ENCODE data around the gene HNRNPDL.
"Not testable (repeated sequence)": the region's sequence is repeated elsewhere in the genome, so short reads cannot be mapped to it uniquely, and the experiment has no call there.

Gene HNRNPDL

DNA sequence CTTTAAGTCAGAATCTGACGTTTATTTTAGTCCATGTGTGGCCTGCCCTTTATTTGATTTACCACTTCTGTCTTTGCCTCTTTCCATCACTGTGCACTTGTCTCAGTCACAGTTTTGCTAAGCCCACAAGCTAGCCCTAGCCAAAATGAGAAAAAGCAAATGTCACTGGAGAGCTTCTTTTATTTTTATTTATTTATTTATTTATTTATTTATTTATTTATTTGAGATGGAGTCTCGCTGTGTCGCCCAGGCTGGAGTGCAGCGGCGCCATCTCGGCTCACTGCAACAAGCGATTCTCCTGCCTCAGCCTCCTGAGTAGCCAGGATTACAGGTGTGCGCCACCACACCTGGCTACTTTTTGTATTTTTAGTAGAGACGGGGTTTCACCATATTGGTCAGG, 40.2 kb downstream of the HNRNPDL start:
- in situ Hi-C loops (cut with HindIII; ENCODE audit: low sequenced_read_pairs) = not testable (repeated sequence)

DNA sequence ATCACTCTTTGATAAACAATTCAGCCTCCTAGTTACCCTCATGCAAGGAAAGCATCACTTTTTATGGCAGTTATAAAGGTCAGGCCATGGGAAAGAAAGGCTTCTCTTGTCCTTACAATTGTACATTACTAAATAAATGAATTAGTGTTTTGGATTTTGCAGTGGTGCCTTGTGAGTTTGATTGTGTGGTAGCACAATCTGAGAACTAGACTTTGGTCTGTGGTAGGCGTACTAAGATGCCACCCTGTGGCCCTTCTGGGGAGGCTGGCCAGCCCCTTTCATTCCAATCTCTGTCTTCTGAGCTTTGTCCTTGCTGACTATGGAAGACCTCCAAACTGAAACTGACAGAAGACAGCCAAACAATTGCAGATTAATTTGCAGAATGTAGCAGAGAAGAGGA, 41.9 kb downstream of the HNRNPDL start:
- in situ Hi-C loops (cut with HindIII; ENCODE audit: low sequenced_read_pairs) = no loop called here

DNA sequence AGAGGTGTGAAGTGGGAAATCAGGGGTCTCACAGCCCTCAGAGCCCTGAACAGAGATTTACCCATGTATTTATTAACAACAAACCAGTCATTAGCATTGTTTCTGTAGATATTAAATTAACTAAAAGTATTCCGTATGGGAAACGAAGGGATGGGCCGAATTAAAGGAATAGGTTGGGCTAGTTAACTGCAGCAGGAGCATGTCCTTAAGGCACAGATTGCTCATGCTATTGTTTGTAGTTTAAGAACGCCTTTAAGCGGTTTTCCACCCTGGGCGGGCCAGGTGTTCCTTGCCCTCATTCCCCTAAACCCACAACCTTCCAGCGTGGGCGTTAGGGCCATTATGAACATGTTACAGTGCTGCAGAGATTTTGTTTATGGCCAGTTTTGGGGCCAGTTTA, 44.0 kb downstream of the HNRNPDL start:
- in situ Hi-C loops (cut with HindIII; ENCODE audit: low sequenced_read_pairs) = not testable (repeated sequence)

DNA sequence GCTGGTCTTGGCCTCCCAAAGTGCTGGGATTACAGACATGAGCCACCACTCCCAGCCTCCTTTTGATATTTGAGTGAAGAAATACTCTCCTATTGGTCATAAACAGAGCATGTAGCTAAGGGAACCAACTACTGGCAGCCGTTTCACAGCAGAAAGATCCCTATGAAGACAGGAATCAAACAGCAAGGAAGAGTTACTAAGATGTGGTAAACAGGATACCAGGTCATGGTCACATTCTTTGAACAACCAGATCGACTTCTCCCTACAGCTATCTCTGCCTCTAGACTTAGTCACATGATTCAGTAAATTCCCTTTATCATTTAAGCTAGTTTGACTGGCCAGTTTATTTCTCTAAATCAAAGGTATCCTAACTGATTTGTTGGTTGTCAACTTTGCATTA, 47.5 kb downstream of the HNRNPDL start:
- in situ Hi-C loops (cut with HindIII; ENCODE audit: low sequenced_read_pairs) = no loop called here

DNA sequence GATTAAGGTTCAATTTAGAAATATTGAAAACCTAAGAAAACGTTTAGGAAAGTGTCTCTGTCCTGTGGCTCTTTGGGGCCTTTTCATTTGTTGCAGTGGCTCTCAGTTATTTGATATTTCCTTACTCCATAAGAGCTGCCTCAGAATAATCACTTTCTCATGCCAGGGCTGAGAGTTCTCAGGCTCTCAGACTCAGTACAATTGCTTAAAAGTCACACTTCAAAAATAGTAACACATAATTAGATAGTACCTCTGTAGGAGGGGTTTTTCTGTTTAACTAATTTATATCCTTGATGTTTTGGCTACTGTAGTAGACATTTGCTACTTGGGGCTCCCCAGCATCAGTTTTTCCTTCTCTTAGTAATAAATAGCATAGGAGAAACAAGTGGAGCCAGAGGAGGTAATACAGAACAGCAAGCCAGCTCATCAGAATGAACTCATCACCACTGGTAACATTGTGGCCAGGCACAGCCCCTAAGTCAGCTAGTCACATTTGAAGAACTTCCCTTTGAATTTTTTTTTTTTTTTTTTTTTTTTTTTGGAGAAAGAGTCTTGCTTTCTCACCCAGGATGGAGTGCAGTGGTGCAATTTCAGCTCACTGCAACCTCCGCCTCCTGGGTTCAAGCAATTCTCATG, 48.5 kb downstream of the HNRNPDL start:
- in situ Hi-C loops (cut with HindIII; ENCODE audit: low sequenced_read_pairs) = no loop called here

DNA sequence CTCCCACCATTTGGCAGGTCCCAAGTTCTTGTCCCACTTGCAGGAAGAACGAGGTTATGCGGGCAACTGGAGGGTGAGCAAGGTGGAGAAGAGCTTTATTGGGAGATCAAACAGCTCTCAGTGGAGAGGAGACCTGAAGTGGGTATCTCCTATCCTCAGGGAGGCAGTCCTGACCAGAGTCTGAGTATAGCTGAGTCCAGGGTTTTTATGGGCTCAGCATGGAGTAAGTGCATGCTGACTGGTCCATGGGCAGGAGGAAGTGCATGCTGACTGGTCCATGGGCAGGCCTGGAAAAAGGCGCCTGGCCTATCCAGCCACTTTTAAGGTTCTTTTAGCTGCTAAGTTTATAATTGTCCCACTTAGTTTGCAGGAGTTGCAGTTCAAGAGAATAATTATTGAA, 49.0 kb downstream of the HNRNPDL start:
- in situ Hi-C loops (cut with HindIII; ENCODE audit: low sequenced_read_pairs) = no loop called here

DNA sequence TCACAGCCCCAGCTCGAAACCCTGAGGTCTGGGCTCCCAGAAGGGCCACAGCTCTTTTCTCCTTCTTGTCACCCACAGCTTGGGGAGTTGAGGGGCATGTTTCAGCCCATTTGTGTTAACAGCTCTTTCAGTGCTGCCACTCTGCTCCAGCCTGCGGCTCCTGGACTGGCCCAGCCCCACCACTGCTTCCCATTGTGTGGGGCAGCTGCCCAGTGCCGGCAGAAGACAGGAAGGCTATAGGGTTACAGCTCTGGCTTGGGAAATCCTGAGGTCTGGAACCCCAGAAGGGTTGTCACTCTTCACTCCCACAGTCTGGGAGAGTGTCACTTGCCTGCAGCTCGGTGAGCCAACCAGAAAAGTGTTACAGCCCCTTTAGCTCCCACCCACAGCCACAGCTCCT, 49.4 kb downstream of the HNRNPDL start:
- in situ Hi-C loops (cut with HindIII; ENCODE audit: low sequenced_read_pairs) = no loop called here

DNA sequence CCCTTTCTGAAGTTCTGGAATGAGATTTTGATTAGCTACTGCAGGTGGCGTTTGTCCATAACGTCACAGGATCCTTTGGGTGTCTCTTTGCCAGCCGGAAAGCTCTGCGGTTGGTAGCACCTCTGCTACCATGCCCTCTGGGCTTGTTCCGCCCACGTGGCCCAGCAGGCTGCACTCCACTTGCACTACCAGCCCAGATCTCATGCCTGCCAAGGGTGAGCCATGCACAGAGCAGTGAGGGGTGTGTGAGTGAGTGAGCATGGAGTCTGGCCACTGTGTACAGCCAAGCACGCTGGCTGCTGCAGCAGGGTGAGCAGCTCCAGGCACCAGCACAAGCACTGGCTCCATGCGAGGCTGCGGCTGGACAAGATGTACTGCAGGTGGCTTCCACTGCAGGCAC, 49.9 kb downstream of the HNRNPDL start:
- in situ Hi-C loops (cut with HindIII; ENCODE audit: low sequenced_read_pairs) = no loop called here

DNA sequence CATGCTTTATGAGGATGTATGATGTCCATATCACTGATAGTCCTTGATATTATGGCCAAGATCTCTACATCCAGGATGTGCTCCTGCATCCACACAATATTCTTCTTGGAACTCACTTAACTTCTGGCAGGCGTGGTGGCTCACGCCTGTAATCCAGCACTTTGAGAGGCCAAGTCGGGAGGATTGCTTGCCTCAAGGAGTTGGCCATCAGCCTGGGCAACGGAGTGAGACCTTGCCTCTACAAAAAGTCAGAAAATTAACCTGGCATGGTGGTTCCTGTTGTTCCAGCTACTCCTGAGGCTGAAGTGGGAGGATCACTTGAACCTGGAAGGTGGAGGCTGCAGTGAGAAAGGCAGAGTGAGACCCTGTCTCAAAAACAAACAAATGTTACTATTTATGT, 54.2 kb downstream of the HNRNPDL start:
- in situ Hi-C loops (cut with HindIII; ENCODE audit: low sequenced_read_pairs) = no loop called here

DNA sequence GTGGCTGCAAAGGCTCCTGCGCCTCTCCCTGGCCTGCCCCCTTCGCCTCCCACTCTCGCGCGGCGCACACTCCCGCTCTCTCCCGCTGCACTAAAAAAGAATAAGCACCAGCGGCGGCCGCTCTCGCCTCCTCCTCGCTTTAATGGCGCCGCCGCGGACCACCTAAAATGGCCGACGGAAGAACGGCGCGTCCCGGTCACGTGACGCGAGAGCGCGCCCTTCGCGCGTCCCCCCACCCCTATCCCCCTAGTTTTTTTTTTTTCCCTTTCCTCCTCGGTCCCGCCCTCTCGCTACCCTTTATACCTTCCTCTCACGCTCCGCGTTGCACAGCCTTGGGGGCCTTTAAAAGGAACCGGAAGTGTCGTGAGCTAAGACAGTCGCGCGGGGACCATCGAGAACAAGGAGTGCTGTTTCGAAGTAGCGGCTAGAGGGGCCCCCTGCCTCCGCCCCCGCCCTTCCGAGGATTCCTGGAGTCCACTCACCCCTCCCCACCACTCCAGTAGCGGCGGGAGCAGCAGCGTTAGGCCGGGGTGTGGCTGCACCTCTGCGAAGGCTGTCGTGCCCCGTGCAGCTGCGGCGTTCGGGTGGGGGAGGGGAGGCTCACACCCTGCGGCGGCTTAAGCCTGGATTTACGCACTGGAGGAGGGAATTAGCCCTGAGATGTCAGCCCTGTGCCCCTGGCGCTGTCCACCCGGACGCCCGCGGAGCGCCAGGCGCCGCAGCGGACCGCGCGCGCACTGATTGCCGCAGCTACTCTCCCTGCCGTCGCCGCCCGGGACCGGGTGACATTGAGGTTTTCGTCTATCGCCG, 56.2 kb downstream of the HNRNPDL start, which contains the start of gene HNRNPD:
Gene HNRNPD, minus strand, starts transcription at position 176 of the 810 bp plus-strand sequence. CDS start 313 bp downstream, outside the sequence.
- in situ Hi-C loops (cut with HindIII; ENCODE audit: low sequenced_read_pairs) = no loop called here

DNA sequence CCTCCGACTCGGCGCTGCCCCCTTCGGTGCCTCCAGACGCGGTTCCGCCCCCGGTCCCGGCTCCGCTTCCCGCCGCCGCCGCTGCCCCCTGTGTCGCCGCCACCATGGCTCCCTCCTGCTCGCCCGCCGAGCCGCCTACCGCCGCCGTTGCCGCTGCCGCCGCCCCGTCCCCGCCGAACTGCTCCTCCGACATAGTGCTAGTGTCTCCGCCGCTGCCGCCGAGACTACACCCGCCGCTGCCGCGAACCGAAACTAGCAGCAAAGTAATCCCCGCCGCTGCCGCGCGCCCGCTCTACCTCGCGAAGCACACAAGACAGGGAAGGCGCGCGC, 56.8 kb downstream of the HNRNPDL start:
- in situ Hi-C loops (cut with HindIII; ENCODE audit: low sequenced_read_pairs) = no loop called here

Data from endothelial cell of hepatic sinusoid (primary cell).